ENCODE measurements around the gene PAFAH2. TPM values are rescaled to one million over a fixed set of nuclear protein-coding genes. Genes with fewer than 3 reads are reported as not detected.

PAFAH2 gene
- total RNA-seq, 3 donors from 2014 or later (not counting 1 experiment from before 2014, with no cell fraction given) = 39.0 to 95.1 (median 68.6) TPM

DNA sequence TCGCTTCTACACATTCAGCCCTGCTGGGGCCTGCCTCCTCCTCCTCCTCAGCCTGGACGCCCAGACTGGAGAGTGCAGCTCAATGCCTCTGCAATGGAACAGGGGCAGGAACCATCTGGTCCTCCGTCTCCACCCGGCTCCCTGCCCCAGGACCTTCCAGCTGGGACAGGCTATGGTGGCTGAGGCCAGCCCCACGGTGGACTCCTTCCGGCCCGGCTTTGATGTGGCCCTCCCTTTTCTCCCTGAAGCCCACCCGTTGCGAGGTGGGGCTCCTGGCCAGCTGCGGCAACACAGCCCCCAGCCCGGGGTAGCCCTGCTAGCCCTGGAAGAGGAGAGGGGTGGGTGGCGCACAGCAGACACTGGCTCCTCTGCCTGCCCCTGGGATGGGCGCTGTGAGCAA lies 25.1 kb upstream of the PAFAH2 start:
- intact Hi-C loops (cut with micrococcal nuclease) = no loop called here
- WGBS (ENCODE audit: insufficient coverage) = 91% methylated on average over 13 of the region's 13 CpGs

DNA sequence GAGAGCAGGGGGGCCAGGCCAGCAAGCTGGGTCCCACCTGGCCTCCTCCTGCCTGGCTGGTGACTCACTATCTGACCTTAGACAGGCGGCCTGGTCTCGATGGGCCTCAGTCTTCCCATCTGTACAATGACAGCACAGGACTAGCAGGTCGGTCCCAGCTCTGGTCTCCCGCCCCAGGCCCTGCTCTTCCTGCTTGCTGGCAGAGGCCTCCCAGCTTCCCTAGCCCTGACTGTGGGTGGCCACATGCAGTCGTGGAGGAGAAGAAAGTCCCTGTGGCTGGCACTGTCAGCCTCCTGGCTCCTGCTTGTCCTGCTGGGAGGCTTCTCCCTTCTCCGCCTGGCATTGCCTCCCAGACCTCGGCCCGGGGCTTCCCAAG lies 24.5 kb upstream of the PAFAH2 start:
- DNase-seq = no peak
- Histone ChIP-seq H3K27ac (ENCODE audit: low read length) (no peak overlapping the region), H3K9me3 (ENCODE audit: control insufficient read depth, insufficient read depth, low read length) (no peaks in the 10 kb centered on the region), H3K4me3 (ENCODE audit: low read length) (no peak overlapping the region), H3K27me3 (ENCODE audit: control insufficient read depth, insufficient read depth, low read length) (no peaks in the 10 kb centered on the region), H3K36me3 (ENCODE audit: control insufficient read depth, insufficient read depth, low read length) (no peaks in the 10 kb centered on the region), H3K4me1 (ENCODE audit: control insufficient read depth, insufficient read depth, low read length) (peaks cover 6% of the 10 kb centered on the region)
- intact Hi-C loops (cut with micrococcal nuclease) = no loop called here
- no peak overlapping the region for H3K4me3 Mint-ChIP-seq
- no peak overlapping the region for H3K27ac Mint-ChIP-seq
- peaks cover 5 to 8% of the 10 kb centered on the region in 2 donors for H3K4me1 Mint-ChIP-seq
- ATAC-seq = no peak
- no peaks in the 10 kb centered on the region for H3K36me3 Mint-ChIP-seq
- no peaks in the 10 kb centered on the region for H3K9me3 Mint-ChIP-seq
- TF ChIP-seq, protein P1, sequence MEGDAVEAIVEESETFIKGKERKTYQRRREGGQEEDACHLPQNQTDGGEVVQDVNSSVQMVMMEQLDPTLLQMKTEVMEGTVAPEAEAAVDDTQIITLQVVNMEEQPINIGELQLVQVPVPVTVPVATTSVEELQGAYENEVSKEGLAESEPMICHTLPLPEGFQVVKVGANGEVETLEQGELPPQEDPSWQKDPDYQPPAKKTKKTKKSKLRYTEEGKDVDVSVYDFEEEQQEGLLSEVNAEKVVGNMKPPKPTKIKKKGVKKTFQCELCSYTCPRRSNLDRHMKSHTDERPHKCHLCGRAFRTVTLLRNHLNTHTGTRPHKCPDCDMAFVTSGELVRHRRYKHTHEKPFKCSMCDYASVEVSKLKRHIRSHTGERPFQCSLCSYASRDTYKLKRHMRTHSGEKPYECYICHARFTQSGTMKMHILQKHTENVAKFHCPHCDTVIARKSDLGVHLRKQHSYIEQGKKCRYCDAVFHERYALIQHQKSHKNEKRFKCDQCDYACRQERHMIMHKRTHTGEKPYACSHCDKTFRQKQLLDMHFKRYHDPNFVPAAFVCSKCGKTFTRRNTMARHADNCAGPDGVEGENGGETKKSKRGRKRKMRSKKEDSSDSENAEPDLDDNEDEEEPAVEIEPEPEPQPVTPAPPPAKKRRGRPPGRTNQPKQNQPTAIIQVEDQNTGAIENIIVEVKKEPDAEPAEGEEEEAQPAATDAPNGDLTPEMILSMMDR (IDR thresholded peaks at IDR 0.05) = no peak
- 91% methylated on average over 8 of the region's 8 CpGs for WGBS (ENCODE audit: insufficient coverage)
- H3K27me3 Mint-ChIP-seq (ENCODE audit: low read depth in 2 of 2) = peaks cover 0 to 10% of the 10 kb centered on the region in 2 donors

More for the DNA sequence above, 25.1 kb upstream of the PAFAH2 start:
- H3K4me3 Mint-ChIP-seq = no peak overlapping the region
- peaks cover 0 to 10% of the 10 kb centered on the region in 2 donors for H3K27me3 Mint-ChIP-seq (ENCODE audit: low read depth in 2 of 2)
- Histone ChIP-seq H3K27ac (ENCODE audit: low read length) (no peak overlapping the region), H3K27me3 (ENCODE audit: control insufficient read depth, insufficient read depth, low read length) (no peaks in the 10 kb centered on the region), H3K9me3 (ENCODE audit: control insufficient read depth, insufficient read depth, low read length) (no peaks in the 10 kb centered on the region), H3K4me1 (ENCODE audit: control insufficient read depth, insufficient read depth, low read length) (peaks cover 6% of the 10 kb centered on the region), H3K4me3 (ENCODE audit: low read length) (no peak overlapping the region), H3K36me3 (ENCODE audit: control insufficient read depth, insufficient read depth, low read length) (no peaks in the 10 kb centered on the region)
- H3K9me3 Mint-ChIP-seq = no peaks in the 10 kb centered on the region
- no peak for ATAC-seq
- no peak overlapping the region for H3K27ac Mint-ChIP-seq
- no peak for DNase-seq
- TF ChIP-seq, protein P1 (IDR thresholded peaks at IDR 0.05) = no peak
- peaks cover 5 to 8% of the 10 kb centered on the region in 2 donors for H3K4me1 Mint-ChIP-seq
- H3K36me3 Mint-ChIP-seq = no peaks in the 10 kb centered on the region

DNA sequence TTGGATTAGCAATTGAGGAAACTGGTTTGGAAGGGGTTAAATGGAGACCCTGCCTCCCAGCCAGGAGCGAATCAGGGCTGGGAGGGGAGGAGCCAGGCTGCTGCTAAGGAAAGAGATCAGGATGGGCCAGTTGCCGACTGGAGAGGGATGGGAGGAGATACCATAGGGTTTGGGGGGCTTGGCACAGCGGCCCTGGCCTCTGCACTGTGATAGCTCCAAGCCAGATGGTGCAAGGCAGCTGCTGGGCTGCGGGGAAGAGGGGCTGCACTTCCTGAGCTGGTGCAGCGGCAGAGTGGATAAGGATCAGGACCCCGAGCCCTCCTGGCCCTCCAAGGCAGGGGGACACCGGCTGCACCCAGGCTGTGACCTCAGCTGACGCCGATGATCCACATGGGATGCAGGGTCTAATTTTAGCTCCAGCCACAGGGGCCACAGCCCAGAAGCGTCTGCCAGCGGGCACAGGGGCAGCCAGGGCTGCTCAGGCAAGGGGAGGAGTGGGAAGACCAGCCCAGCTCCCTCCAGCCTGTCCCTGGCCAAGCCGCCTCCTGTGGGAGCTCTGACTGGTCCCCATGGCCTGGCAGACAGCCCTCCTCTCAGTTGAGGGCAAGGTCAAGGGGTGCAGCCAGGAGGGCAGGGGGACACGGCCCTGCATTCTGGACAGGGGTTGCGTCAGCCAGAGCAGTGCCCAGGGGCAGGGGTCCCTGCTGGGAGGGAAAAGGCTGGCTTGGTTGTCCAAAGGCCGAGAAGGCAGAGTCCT lies 24.0 kb upstream of the PAFAH2 start, which contains the start of gene EXTL1:
Gene EXTL1, plus strand, starts transcription at position 129 of the 757 bp plus-strand sequence. CDS start 872 bp downstream, outside the sequence.
- intact Hi-C loops (cut with micrococcal nuclease) = no loop called here
- Histone ChIP-seq H3K4me3 (ENCODE audit: low read length) (no peak within 1 kb of the TSS), H3K36me3 (ENCODE audit: control insufficient read depth, insufficient read depth, low read length) (no peaks in the 10 kb centered on the region), H3K27me3 (ENCODE audit: control insufficient read depth, insufficient read depth, low read length) (no peaks in the 10 kb centered on the region), H3K27ac (ENCODE audit: low read length) (no peak within 1 kb of the TSS), H3K9me3 (ENCODE audit: control insufficient read depth, insufficient read depth, low read length) (no peaks in the 10 kb centered on the region), H3K4me1 (ENCODE audit: control insufficient read depth, insufficient read depth, low read length) (peaks cover 6% of the 10 kb centered on the region)
- TF ChIP-seq, protein P1 (IDR thresholded peaks at IDR 0.05) = no peak
- no peak for DNase-seq
- Mint-ChIP-seq H3K9me3 (no peaks in the 10 kb centered on the region), H3K27ac (no peak within 1 kb of the TSS), H3K27me3 (ENCODE audit: low read depth in 2 of 2) (peaks cover 0 to 10% of the 10 kb centered on the region in 2 donors), H3K4me3 (no peak within 1 kb of the TSS), H3K36me3 (no peaks in the 10 kb centered on the region), H3K4me1 (peaks cover 5 to 8% of the 10 kb centered on the region in 2 donors)
- 72% methylated on average over 15 of the region's 15 CpGs for WGBS (ENCODE audit: insufficient coverage)
- no peak for ATAC-seq

Measured in natural killer cell (primary cell).